PC-3 (cell line): ENCODE results near the gene ADAMTSL2. TPM values are rescaled to one million over a fixed set of nuclear protein-coding genes. Genes with fewer than 3 reads are reported as not detected.

Experiments
- ATAC-seq: fragments of 200-7000 bp; cut with Tn5 transposase; 2 replicates; pipeline ENCODE4 v1.9.1; 2020; ENCODE audit warnings: mild to moderate bottlenecking, moderate library complexity
- Bru-seq: library from RNA; stranded (reverse); fragments of 400-500 nt; gene quantifications from one replicate; lab custom pipeline; 2021; lab: Mats Ljungman, UMichigan
- BruChase-seq, 2 experiments: library from RNA; stranded (reverse); fragments of 400-500 nt; gene quantifications; one replicate each; lab custom pipeline; 2021; lab: Mats Ljungman, UMichigan
- BruUV-seq: library from RNA; stranded (reverse); fragments of 400-500 nt; replicated peaks from 2 replicates; lab custom pipeline; 2021; lab: Mats Ljungman, UMichigan
- CTCF ChIA-PET: fragments of 300-600 bp; sonication (Branson Sonifier 250); formaldehyde crosslinking; loops from one replicate; lab custom pipeline; 2022; ENCODE audit warnings: antibody characterized with exemption; lab: Charles Lee
- POLR2A ChIA-PET: fragments of 300-600 bp; sonication (Branson Sonifier 250); formaldehyde crosslinking; loops from one replicate; lab custom pipeline; 2022; ENCODE audit warnings: antibody characterized with exemption; ENCODE audit not compliant: unreplicated experiment; lab: Charles Lee
- DNase-seq: peaks from one replicate; pipeline ENCODE4 v3.0.0-alpha.2; 2015
- H2AFZ ChIP-seq: fragments of 300-600 bp; sonication (generic); 2 replicates; pipeline ENCODE4 v1.6.0; 2016; ENCODE audit warnings: antibody characterized with exemption, low read length
- H3F3A ChIP-seq: fragments of 300-600 bp; sonication (generic); one replicate; pipeline ENCODE4 v1.6.0; 2017; ENCODE audit warnings: antibody characterized with exemption, low read length, control low read depth, mild to moderate bottlenecking; ENCODE audit not compliant: unreplicated experiment
- H3K27ac ChIP-seq: fragments of 300-600 bp; sonication (generic); 2 replicates; pipeline ENCODE4 v1.5.1; 2016; ENCODE audit warnings: mild to moderate bottlenecking, low read length
- H3K27me3 ChIP-seq: fragments of 300-600 bp; sonication (generic); 2 replicates; pipeline ENCODE4 v1.6.1; 2016; ENCODE audit warnings: low read length, mixed read lengths
- H3K36me3 ChIP-seq: fragments of 300-600 bp; sonication (generic); 2 replicates; pipeline ENCODE4 v1.6.1; 2016; ENCODE audit warnings: low read depth, mixed run types, low read length, mixed read lengths
- H3K4me1 ChIP-seq: fragments of 300-600 bp; sonication (generic); 2 replicates; pipeline ENCODE4 v1.5.1; 2016; ENCODE audit warnings: low read length; ENCODE audit not compliant: insufficient read depth
- H3K4me2 ChIP-seq: fragments of 300-600 bp; sonication (generic); 2 replicates; pipeline ENCODE4 v1.6.0; 2016; ENCODE audit warnings: low read length
- H3K4me3 ChIP-seq: fragments of 300-600 bp; sonication (generic); 2 replicates; pipeline ENCODE4 v1.5.1; 2016; ENCODE audit warnings: mild to moderate bottlenecking, low read length, mixed read lengths
- H3K79me2 ChIP-seq: fragments of 300-600 bp; sonication (generic); 2 replicates; pipeline ENCODE4 v1.6.1; 2017; ENCODE audit warnings: low read length, mixed read lengths
- H3K9ac ChIP-seq: fragments of 300-600 bp; sonication (generic); 2 replicates; pipeline ENCODE4 v1.6.0; 2016; ENCODE audit warnings: mild to moderate bottlenecking, low read length
- H3K9me2 ChIP-seq: fragments of 300-600 bp; sonication (generic); replicated peaks from 2 replicates; pipeline ENCODE4 v1.6.1; 2016; ENCODE audit warnings: mixed run types, low read length, mixed read lengths
- H3K9me3 ChIP-seq: fragments of 300-600 bp; sonication (generic); 2 replicates; pipeline ENCODE4 v1.6.1; 2016; ENCODE audit warnings: low read length, mixed read lengths
- H4K20me1 ChIP-seq: fragments of 300-600 bp; sonication (generic); 2 replicates; pipeline ENCODE4 v1.6.1; 2016; ENCODE audit warnings: low read length, mixed read lengths
- EZH2 ChIP-seq: fragments of 300-600 bp; sonication (generic); IDR thresholded peaks from one replicate; pipeline ENCODE4 v1.6.1; 2017; ENCODE audit warnings: antibody characterized with exemption, mild to moderate bottlenecking, low read length; ENCODE audit not compliant: unreplicated experiment
- EZH2phosphoT487 ChIP-seq: fragments of 300-600 bp; sonication (generic); IDR thresholded peaks from 2 replicates; pipeline ENCODE4 v1.6.1; 2018; ENCODE audit warnings: mild to moderate bottlenecking, antibody characterized with exemption, low read length, borderline replicate concordance
- intact Hi-C: fragments of 100-400 bp; cut with micrococcal nuclease; formaldehyde crosslinking; loops from 2 replicates; pipeline ENCODE4 v1.9.0; 2023
- long read RNA-seq: library from polyadenylated mRNA; unstranded; transcript quantifications from one replicate; pipeline ENCODE4 v2.0.0, GENCODE V29; 2021; ENCODE audit not compliant: unreplicated experiment
- total RNA-seq: library from RNA; depleted of rRNA; stranded (reverse); fragments of >200 nt; gene quantifications from 2 replicates; pipeline ENCODE4 v1.2.3, GENCODE V29; 2014; rRNA removed
- TF ChIP-seq, protein P1 (sequence below): fragments of 300-600 bp; sonication (generic); conservative IDR thresholded peaks from 2 replicates; pipeline ENCODE4 v1.5.1; 2017; ENCODE audit warnings: antibody characterized with exemption, low read depth, mild to moderate bottlenecking, low read length

Gene ADAMTSL2
- total RNA-seq (not detected in 2 replicates), Bru-seq, nascent RNA (percentile 8 among the genes with signal in this experiment), BruChase-seq, experiment 1, labeled RNA remaining after a 6-hour chase (not detected), BruChase-seq, experiment 2, labeled RNA remaining after a 2-hour chase (not detected)
- long read RNA-seq, partial matches to known transcripts, result 0 of 1 reads
- long read RNA-seq, other reads (novel, unspliced or antisense), result 1 of 1 reads

DNA sequence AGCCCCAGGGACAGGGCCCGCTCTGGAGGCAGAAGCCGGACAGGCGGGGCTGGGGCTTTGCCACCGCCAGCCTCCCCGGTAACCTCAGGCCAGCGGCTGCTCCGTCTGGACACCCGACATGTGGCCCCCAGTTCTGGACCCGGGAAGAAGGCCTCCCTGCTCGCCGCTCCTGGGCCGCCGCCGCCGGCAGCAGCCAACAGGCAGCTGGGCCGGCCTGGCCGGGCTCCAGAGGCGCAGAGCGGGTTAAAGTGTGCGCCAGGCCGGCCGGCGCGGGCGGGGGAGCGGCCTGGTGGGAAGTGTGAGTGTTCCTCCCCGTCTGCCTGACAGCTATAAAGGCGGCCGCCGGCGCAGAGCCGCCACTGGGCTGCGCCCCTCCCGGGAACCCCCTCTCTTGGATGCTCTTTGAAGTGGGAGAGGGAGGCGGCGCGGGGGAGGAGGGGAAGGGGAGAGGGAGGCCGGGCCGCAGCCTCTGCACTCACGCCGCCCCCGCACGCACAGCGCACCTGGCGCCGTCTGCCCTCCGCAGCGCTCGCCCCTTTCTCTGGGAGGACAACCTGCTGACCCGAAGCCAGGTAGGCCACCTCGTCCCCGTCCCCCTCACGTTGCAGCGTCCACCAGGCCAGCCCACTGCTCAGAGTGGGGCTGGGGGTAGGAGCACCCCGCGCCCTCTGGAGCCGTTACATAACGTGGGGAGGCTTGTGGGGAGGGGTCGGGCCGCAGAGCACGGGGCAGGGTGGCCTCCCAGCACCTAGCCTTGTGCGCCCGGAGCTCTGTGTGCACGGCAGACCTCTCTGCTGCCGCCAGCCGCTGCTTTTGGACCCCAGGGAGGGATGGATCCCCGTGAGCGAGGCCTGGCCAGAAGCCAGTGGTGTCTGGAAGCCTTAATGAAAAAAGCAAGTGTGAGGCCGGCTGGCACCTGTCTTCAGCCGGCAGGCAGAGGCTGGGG lies at the start of gene ADAMTSL2:
Gene ADAMTSL2, plus strand, starts transcription at position 359 of the 946 bp plus-strand sequence. CDS start 2,009 bp downstream, outside the sequence.
- no peak for TF ChIP-seq EZH2phosphoT487
- TF ChIP-seq EZH2, result no peak
- TF ChIP-seq, protein P1, sequence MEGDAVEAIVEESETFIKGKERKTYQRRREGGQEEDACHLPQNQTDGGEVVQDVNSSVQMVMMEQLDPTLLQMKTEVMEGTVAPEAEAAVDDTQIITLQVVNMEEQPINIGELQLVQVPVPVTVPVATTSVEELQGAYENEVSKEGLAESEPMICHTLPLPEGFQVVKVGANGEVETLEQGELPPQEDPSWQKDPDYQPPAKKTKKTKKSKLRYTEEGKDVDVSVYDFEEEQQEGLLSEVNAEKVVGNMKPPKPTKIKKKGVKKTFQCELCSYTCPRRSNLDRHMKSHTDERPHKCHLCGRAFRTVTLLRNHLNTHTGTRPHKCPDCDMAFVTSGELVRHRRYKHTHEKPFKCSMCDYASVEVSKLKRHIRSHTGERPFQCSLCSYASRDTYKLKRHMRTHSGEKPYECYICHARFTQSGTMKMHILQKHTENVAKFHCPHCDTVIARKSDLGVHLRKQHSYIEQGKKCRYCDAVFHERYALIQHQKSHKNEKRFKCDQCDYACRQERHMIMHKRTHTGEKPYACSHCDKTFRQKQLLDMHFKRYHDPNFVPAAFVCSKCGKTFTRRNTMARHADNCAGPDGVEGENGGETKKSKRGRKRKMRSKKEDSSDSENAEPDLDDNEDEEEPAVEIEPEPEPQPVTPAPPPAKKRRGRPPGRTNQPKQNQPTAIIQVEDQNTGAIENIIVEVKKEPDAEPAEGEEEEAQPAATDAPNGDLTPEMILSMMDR, result no peak
- no peak within 1 kb of the TSS for H2AFZ ChIP-seq
- H3K79me2 ChIP-seq, result no peaks in the 10 kb centered on the region
- BruUV-seq, result no TSS peak
- no peaks in the 10 kb centered on the region for H3K4me1 ChIP-seq
- no peaks in the 10 kb centered on the region for H4K20me1 ChIP-seq
- DNase-seq (no peak), ATAC-seq (peak; percentile 24; the same call in 1 of the 2 replicates)
- H3K4me3 ChIP-seq, result no peak within 1 kb of the TSS
- H3K36me3 ChIP-seq, result no peaks in the 10 kb centered on the region
- intact Hi-C loops, result no loop called here
- ChIA-PET POLR2A (no interaction called here), CTCF (no interaction called here)
- H3K4me2 ChIP-seq, result no peak within 1 kb of the TSS
- H3K27me3 ChIP-seq, result peaks cover 17% of the 10 kb centered on the region
- H3K9ac ChIP-seq, result no peak within 1 kb of the TSS
- H3K9me3 ChIP-seq, result no peaks in the 10 kb centered on the region
- no peak within 1 kb of the TSS for H3K27ac ChIP-seq
- H3K9me2 ChIP-seq, result no peaks in the 10 kb centered on the region
- no peaks in the 10 kb centered on the region for H3F3A ChIP-seq

DNA sequence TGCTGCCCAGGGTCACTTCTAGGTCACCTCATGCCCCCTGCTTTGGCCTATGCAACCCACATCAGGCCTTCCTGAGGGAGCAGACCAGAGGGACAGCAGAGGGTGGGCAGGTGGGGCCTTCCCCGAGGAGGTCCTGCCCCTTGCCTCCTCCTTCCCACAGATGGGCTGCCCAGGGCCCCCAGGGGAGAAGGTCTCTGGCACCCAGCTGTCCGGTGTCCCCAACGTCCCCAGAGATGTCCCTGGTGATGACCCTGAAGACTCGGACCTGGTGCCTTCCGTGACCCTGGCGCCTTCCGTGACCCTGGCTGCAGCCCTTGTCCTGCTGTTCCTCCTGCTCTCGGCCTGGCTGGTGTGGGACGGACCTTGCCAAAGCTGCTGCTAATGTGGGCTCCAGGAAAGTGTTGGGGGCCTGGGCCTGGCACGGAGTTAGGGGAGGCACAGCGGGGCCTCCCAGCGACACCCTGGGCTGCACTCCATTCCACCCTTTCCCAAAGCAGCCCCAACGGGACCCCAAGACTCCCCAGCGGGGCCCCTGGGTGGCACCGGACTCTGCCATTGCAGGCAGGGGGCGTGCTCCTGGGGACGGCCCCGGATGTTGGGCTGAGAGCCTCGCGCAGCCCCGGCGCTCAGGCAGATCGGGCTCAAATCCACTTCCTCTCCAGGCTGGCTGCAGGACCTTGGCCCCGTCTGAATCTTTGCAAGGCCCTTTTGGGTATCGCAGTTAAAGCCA lies 48.8 kb upstream of the ADAMTSL2 start:
- CTCF ChIA-PET, result interaction anchor here (1.0 kb wide), 2 partner anchors 129 to 300 kb away, joined by 3 to 6 read pairs; partner anchors contain the start of genes SURF1 and SURF2
- no peak overlapping the region for H3K27ac ChIP-seq
- no peaks in the 10 kb centered on the region for H3K27me3 ChIP-seq
- H3K9me3 ChIP-seq, result no peaks in the 10 kb centered on the region
- intact Hi-C loops, result loop anchor here (1.0 to 5.0 kb wide), 3 partner anchors 79 to 298 kb away; partner anchors contain the start of genes SURF1 and SURF2
- H3K9ac ChIP-seq, result no peak overlapping the region
- no peaks in the 10 kb centered on the region for H3F3A ChIP-seq
- peak; percentile 14; the same call in 1 of the 2 replicates for ATAC-seq
- TF ChIP-seq EZH2 (no peak), EZH2phosphoT487 (no peak)
- TF ChIP-seq, protein P1, result no peak
- H3K36me3 ChIP-seq, result no peaks in the 10 kb centered on the region; the same call in 1 of the 2 replicates
- no TSS peak for BruUV-seq
- POLR2A ChIA-PET, result no interaction called here
- peak overlapping the region; percentile 56 for H3K4me2 ChIP-seq
- no peak overlapping the region for H2AFZ ChIP-seq
- DNase-seq, result no peak
- no peaks in the 10 kb centered on the region for H4K20me1 ChIP-seq
- H3K4me1 ChIP-seq, result peaks cover 16% of the 10 kb centered on the region
- no peaks in the 10 kb centered on the region for H3K79me2 ChIP-seq
- no peaks in the 10 kb centered on the region for H3K9me2 ChIP-seq
- no peak overlapping the region for H3K4me3 ChIP-seq
